Muscle of arm (tissue), 12 donors: Measurements from ENCODE around the gene RIT2. TPM values are rescaled to one million over a fixed set of nuclear protein-coding genes. Genes with fewer than 3 reads are reported as not detected.

Source experiments
- polyA plus RNA-seq, 12 donors: library from polyadenylated mRNA; unstranded; fragments of 120-200 nt; gene quantifications; one replicate each; pipeline ENCODE4 v1.2.1, GENCODE V29; 2013; ENCODE audit not compliant: insufficient read length in 12 of 12

Gene RIT2
- polyA plus RNA-seq, 12 donors, result not detected

Other genes with a start within 250 kb of the RIT2 start
- 1 to 10 TPM in 1 of 12 donors, under 1 TPM in 4, not detected in 7; 0.05 to 1.3 (median 0.16) TPM for gene SYT4, start 161.8 kb upstream of the RIT2 start, polyA plus RNA-seq